Osteocyte (in vitro differentiated cells): ENCODE results near the gene TP53INP2. TPM values are rescaled to one million over a fixed set of nuclear protein-coding genes. Genes with fewer than 3 reads are reported as not detected.
"Not testable (repeated sequence)": the region's sequence is repeated elsewhere in the genome, so short reads cannot be mapped to it uniquely, and the experiment has no call there.

Experiments used
- DNase-seq: peaks from one replicate; pipeline ENCODE4 v3.0.0; 2021; ENCODE audit warnings: mixed read lengths; ENCODE audit not compliant: unreplicated experiment; ENCODE audit errors: extremely low spot score
- H3K27ac Mint-ChIP-seq: one replicate; pipeline ENCODE4 v1.8.0; 2021; ENCODE audit warnings: mild to moderate bottlenecking, mixed read lengths; ENCODE audit not compliant: unreplicated experiment
- H3K27me3 Mint-ChIP-seq: one replicate; pipeline ENCODE4 v1.8.0; 2021; ENCODE audit warnings: mixed read lengths; ENCODE audit not compliant: unreplicated experiment
- H3K36me3 Mint-ChIP-seq: one replicate; pipeline ENCODE4 v1.8.0; 2021; ENCODE audit warnings: mixed read lengths; ENCODE audit not compliant: unreplicated experiment
- H3K4me1 Mint-ChIP-seq: one replicate; pipeline ENCODE4 v1.8.0; 2021; ENCODE audit warnings: mixed read lengths; ENCODE audit not compliant: unreplicated experiment
- H3K4me3 Mint-ChIP-seq: one replicate; pipeline ENCODE4 v1.8.0; 2021; ENCODE audit warnings: mild to moderate bottlenecking, moderate library complexity, mixed read lengths; ENCODE audit not compliant: unreplicated experiment
- H3K9me3 Mint-ChIP-seq: one replicate; pipeline ENCODE4 v1.8.0; 2021; ENCODE audit warnings: mixed read lengths; ENCODE audit not compliant: unreplicated experiment
- total RNA-seq: library from RNA; stranded (reverse); gene quantifications from 2 replicates; pipeline ENCODE4 v1.2.1, GENCODE V29; 2021
- TF ChIP-seq, protein P1 (sequence below): fragments of 200-600 bp; sonication (generic); IDR thresholded peaks from 2 replicates; pipeline ENCODE4 v1.5.0; 2021; ENCODE audit warnings: antibody characterized with exemption, mild to moderate bottlenecking, moderate library complexity

The TP53INP2 gene
- total RNA-seq, 1 donor from 2014 or later: 34.3 TPM

DNA sequence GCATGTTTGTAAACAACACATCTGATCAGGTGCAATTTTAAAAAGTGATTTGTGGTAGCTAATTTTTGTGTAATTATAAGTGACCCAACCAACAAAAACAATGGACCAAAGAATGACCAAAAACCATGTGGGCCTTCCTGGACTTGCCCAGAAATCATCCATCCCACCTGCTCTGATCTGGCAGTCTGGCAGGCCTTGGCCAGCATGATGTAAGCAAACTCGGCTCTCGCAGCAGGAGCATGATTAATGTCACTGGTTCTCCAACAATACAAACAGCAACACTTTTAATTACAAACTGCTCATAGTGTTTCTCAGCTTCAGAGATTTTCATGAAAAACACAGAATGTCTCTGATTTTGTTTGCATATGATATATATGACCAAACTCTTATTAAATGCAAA, 16.1 kb downstream of the TP53INP2 start:
- DNase-seq: no peak
- Mint-ChIP-seq H3K27me3 (no peaks in the 10 kb centered on the region), H3K27ac (no peak overlapping the region), H3K9me3 (no peaks in the 10 kb centered on the region), H3K4me1 (no peaks in the 10 kb centered on the region), H3K4me3 (no peak overlapping the region), H3K36me3 (peaks cover 26% of the 10 kb centered on the region)
- TF ChIP-seq, protein P1, sequence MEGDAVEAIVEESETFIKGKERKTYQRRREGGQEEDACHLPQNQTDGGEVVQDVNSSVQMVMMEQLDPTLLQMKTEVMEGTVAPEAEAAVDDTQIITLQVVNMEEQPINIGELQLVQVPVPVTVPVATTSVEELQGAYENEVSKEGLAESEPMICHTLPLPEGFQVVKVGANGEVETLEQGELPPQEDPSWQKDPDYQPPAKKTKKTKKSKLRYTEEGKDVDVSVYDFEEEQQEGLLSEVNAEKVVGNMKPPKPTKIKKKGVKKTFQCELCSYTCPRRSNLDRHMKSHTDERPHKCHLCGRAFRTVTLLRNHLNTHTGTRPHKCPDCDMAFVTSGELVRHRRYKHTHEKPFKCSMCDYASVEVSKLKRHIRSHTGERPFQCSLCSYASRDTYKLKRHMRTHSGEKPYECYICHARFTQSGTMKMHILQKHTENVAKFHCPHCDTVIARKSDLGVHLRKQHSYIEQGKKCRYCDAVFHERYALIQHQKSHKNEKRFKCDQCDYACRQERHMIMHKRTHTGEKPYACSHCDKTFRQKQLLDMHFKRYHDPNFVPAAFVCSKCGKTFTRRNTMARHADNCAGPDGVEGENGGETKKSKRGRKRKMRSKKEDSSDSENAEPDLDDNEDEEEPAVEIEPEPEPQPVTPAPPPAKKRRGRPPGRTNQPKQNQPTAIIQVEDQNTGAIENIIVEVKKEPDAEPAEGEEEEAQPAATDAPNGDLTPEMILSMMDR: no peak

DNA sequence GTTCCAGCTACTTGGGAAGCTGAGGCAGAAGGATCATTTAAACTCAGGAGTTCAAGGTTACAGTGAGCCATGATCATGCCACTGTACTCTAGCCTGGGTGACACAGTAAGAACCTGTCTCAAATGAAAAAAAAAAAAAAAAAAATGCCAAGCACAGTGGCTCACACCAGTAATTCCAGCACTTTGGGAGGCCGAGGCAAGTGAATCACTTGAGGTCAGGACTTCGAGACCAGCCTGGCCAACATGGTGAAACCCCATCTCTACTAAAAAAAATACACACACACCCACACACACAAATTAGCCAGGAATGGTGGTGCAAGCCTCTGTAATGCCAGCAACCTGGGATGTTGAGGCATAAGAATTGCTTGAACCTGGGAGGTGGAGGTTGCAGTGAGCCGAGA, 18.4 kb downstream of the TP53INP2 start:
- DNase-seq, H3K4me3 Mint-ChIP-seq, H3K27ac Mint-ChIP-seq: not testable (repeated sequence)

DNA sequence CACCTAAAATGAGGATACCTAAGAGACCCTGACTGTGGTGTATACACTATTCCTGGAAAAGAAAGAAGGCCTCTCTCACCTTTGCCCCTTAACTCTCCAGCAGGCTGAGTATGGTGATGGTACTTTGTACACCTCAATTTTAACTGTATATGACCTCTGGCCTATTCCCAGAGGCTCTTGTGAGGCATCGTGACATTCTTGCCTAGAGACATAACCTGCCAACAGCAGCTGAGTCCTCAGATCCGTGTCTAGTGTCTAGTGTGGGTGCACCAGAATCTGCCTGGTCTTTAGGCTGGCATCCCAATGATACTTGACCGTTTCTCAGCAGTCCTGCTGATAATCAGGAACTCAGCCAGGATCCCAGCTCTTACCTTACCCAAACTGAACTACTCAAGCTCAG, 20.0 kb downstream of the TP53INP2 start:
- Mint-ChIP-seq H3K27ac (no peak overlapping the region), H3K9me3 (no peaks in the 10 kb centered on the region), H3K36me3 (peaks cover 47% of the 10 kb centered on the region), H3K4me1 (no peaks in the 10 kb centered on the region), H3K27me3 (no peaks in the 10 kb centered on the region), H3K4me3 (no peak overlapping the region)
- TF ChIP-seq, protein P1: no peak
- no peak for DNase-seq

More for the DNA sequence above, 18.4 kb downstream of the TP53INP2 start:
- not testable (repeated sequence) for H3K9me3 Mint-ChIP-seq, H3K27me3 Mint-ChIP-seq, H3K4me1 Mint-ChIP-seq
- peaks cover 42% of the 10 kb centered on the region for H3K36me3 Mint-ChIP-seq

DNA sequence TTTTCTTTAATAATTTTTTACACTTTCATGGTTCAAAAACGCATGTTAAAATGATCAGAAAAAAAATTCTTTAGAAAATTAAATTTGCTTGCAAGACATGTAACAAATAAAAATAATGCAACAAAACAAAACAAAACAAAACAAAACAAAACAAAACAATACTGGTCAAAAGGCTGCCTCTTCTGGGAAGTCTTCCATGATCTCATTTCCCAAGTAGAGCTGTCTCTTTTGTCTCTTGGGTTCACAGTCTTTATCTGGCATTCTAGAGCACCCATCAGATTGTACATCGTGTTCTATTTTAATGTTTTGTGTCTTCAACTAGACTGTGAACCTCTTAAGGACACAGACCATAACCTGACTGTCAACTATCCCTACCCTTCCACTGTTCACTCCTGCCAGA, 25.3 kb downstream of the TP53INP2 start:
- no peaks in the 10 kb centered on the region for H3K4me1 Mint-ChIP-seq
- TF ChIP-seq, protein P1: no peak
- no peak overlapping the region for H3K4me3 Mint-ChIP-seq
- H3K27ac Mint-ChIP-seq: no peak overlapping the region
- peaks cover 46% of the 10 kb centered on the region for H3K36me3 Mint-ChIP-seq
- no peak for DNase-seq
- no peaks in the 10 kb centered on the region for H3K27me3 Mint-ChIP-seq
- H3K9me3 Mint-ChIP-seq: no peaks in the 10 kb centered on the region

DNA sequence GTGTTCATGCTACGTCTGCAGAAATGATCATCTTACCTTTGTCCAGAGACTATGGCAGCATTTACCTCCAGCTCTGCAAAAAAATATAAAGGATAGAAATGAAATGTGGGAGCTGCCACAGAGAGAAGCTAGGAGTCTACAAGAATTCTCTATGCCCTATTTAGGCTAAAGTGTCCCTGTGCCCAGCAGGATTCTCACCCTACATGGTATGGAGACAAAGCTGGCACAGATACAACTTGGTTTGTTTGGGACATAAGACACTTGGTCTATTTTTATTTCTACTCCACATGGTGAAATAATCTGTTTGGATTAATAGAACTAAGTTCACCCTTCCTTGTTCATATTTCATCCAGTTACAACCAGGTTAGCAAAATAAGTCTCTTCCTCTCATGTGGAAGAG, 28.4 kb downstream of the TP53INP2 start:
- H3K9me3 Mint-ChIP-seq: no peaks in the 10 kb centered on the region
- no peak overlapping the region for H3K27ac Mint-ChIP-seq
- peaks cover 33% of the 10 kb centered on the region for H3K36me3 Mint-ChIP-seq
- no peaks in the 10 kb centered on the region for H3K4me1 Mint-ChIP-seq
- TF ChIP-seq, protein P1: no peak
- no peaks in the 10 kb centered on the region for H3K27me3 Mint-ChIP-seq
- no peak overlapping the region for H3K4me3 Mint-ChIP-seq
- DNase-seq: no peak
